Daoy (cell line): ENCODE data around the gene TTC9C. TPM values are rescaled to one million over a fixed set of nuclear protein-coding genes. Genes with fewer than 3 reads are reported as not detected.
"Not testable (repeated sequence)": the region's sequence is repeated elsewhere in the genome, so short reads cannot be mapped to it uniquely, and the experiment has no call there.

Experiments used
- DNase-seq: peaks from one replicate; pipeline ENCODE4 v3.0.0-alpha.2; 2015; ENCODE audit warnings: low read depth
- total RNA-seq: library from RNA; depleted of rRNA; stranded (reverse); fragments of >200 nt; shearing (Covaris generic); gene quantifications from 2 replicates; pipeline ENCODE4 v1.2.3, GENCODE V29; 2014

TTC9C gene
- total RNA-seq, 1 experiment from 2014 or later, result 51.0 TPM

- not testable (repeated sequence) for DNase-seq
These were observed 21.6 kb downstream of the TTC9C start for GRCh38 chr11:62749931-62750330.

DNA sequence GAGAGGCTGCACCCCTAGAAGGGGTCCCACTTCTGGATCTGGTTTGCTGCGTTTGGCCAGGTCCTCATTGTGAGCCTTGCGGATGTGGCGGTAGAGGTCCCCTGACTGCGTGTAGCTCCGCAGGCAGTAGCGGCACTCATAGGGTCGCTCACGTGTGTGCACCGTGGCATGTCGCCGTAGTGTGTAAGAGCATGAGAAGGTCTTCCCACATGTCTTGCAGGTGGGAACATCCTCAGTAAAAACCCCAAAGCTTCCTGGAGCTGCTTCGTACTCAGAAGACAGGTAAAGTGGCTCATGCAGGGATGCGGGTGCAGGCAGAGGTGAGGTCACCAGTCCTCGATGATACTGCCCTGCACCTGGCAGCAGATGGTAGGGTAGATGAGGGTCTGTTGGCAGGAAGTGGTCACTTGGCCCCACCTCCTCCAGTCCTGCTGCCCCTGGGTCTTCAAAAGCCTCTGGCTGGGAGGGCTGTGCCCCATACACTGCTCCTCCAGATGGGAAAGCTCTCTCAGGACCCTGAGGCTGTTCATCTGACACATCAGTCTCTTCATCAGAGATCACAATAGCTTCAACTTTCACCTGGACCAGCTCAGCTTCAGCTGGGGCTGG, 24.0 kb downstream of the TTC9C start:
- DNase-seq, result no peak

DNA sequence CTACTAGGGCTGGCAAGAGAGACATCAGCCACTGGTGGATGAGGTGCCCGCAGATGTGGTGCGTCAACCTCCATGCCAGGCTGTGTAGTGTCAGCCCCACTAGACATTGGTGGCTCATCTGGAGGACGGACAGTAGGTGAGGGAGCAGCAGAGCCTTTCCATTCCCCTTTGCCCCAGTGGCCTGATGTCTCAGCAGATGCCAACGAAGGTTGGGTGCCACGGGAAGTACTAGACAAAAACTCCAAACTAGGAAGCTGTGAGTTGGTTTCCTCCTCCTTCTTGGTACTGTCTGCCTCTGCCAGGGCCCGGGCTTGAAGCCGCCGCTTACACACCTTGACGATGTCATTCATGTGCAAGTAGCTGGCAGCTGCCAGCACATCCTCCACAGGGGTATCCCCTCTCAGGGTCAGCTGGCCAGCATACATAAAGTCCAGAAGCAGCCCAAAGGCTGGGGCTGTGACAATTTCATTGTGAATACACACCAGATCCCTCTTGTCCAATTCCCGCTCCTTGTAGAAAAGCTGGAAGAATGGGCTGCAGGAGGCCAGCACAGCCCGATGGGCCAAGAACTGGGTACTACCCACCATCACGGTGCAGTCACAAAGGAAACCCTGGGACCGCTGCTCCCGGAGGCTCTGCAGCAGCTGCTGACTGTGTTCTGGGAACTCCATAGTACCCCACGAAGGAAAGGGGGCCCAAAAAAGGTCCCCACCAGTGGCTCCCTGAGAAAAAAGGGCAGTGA, 24.9 kb downstream of the TTC9C start:
- DNase-seq, result no peak

- peak; percentile 99 for DNase-seq
These were observed 25.7 kb downstream of the TTC9C start, which contains the start of gene ZBTB3 for GRCh38 chr11:62753736-62754603. Gene ZBTB3, minus strand, starts transcription at chr11:62754160. Its CDS starts 496 bp downstream, at chr11:62753664.

- no peak for DNase-seq
These were observed 26.9 kb downstream of the TTC9C start for GRCh38 chr11:62755086-62755615.

DNA sequence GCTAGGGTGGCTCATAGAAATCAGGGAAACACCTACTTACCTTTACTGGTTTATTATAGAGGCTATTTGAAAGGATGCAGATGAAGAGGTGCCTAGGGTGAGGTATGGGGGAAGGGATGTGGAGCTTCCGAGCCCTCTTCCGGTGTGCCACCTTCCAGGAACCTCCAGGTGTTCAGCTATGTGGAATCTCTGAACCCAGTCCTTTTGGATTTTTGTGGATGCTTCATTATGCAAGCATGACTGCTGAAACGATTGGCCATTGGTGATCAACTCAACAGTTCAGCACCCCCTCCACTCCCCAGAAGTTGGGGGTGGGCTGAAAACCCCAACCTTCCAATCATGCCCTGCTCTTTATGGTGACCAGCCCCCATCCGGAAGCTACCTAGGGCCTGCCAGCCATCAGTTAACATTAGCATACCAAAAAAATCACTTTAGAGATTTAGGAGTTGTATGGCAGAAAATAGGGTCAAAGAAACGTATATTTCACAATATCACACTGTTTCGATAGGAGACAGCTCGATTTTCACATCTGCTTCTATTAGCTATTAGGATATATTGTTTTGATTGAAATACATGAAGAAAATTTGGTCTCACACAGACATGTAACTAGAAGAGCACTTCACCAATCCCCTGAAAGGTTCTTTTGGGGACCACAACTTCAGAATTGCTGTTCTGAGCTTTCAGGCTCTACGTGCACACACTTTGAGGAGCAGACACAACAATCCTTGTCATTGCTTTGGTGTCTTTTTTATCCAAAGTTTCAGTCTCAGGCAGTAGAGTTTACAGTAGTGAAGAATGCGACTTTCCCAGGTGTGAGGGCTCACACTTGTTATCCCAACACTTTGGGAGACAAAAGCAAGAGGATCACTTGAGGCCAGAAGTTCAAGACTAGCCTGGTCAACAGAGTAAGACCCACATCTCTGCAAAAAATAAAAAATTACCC, 29.8 kb downstream of the TTC9C start:
- no peak for DNase-seq

DNA sequence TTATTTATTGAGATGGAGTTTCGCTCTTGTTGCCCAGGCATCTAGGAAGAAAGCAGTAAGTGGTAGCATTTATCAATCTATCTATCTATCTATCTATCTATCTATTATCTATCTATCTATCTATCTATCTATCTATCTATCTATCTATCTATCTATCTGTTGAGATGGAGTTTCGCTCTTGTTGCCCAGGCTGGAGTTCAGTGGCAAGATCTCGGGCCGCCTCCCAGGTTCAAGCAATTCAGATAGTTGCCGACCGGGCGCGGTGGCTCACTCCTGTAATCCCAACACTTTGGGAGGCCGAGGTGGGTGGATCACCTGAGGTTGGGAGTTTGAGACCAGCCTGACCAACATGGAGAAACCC, 32.6 kb downstream of the TTC9C start:
- DNase-seq, result not testable (repeated sequence)

DNA sequence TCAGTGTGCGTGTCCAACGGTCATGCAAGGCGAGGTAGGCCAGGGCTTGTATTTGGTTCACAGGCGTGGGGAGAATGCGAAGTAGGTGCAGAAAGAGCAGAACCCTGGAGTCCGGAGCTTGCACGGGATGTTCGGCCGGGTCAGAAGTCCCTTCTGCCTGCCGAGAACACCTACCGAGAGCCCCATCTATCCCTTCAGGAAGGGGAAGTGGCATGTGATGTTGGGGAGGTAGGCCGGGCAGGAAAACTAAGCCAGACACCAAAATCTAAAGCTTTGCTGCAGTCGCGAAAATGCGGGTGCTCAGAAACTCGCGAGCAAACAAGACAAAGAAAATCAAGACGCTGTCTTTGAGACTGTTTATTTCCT, 42.5 kb downstream of the TTC9C start:
- DNase-seq, result no peak

DNA sequence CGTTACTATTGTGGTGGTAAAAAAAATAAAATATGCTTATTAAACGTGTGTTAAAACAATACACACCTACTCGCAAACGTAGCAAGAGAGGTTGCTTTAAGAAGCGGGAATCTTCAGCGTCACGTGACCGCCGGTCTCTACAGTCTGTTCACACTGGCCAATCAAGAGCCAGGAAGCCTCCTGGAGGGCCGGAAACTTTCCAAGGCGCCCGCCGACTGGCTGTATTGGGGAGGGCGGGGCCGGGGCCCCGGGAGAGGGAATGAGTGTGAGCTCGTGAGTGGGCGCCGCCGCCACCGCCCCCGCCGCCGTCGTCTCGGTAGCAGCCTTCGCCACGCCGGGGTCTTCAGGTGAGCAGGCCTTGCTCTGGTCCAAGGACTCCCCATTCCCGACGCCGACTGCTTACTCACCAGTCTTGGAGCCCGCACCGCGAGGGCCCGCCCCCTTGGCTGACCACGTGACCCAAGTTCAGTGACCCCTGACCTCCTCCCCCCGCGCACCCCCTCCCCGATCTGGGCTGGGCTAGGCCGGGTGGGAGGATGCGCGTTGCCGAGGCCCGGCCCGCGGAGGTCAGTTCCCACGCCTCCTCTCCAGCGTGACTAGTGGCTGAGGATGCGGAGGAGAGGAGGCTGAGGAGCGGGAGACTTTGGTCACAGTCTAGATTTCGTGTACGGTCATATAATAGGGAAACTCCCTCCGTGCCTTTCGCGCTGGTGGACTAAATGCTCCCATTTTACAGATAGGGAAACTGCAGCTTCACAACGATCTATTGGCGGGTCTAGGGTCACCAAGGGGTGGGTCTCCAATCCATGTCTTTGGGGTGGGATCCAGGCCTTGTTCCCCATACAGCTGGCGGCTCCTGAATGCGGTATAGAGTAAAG, 43.1 kb downstream of the TTC9C start, which contains the start of gene TAF6L:
Gene TAF6L (plus strand): TSS at position 253 of the 878 bp plus-strand sequence. CDS start 4,388 bp downstream, outside the sequence.
- DNase-seq, result peak; percentile 97

DNA sequence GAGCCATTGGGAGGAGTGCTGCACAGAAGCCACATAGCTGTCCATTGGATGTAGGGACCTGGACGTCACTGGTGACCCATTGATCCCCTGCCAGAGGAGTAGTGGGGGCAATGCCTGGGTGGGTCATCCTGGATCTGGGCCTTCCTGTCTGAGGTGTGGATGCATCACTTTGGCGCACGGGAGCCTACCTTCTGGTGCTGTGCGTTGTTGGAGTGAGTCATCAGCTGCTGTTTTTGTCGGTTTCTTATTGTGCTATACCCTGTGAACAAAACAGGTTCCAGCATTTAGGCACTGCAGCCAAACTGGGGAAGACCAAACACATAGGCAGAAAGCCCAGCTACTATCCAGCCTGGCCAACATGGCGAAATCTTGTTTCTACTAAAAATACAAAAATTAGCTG, 46.1 kb downstream of the TTC9C start:
- no peak for DNase-seq

GRCh38 chr11:62775646-62776045, 47.4 kb downstream of the TTC9C start:
- no peak for DNase-seq

- DNase-seq, result no peak
These were observed 49.1 kb downstream of the TTC9C start for GRCh38 chr11:62777389-62777788.

GRCh38 chr11:62778441-62778840, 50.2 kb downstream of the TTC9C start:
- DNase-seq, result no peak

DNA sequence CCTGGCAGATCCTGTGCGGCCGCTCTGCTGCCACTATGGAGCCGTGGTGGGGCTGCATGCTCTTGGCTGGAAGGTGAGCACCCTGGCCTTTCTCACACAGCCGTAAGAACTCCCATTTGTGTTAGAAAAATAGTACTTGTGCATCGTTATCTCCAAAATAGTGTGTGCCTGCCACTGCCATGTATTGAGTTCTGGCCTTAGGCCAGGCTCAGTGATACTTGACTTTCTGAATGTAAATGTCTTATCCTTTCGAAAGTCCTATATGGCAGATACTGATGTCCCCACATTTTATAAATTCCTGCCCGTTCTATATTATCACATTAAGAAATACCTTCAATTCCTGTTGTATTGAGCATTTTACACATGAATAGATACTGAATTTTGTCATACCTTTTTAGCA, 54.5 kb downstream of the TTC9C start:
- no peak for DNase-seq

GRCh38 chr11:62786318-62787004, 58.2 kb downstream of the TTC9C start:
- peak; percentile 86 for DNase-seq

DNA sequence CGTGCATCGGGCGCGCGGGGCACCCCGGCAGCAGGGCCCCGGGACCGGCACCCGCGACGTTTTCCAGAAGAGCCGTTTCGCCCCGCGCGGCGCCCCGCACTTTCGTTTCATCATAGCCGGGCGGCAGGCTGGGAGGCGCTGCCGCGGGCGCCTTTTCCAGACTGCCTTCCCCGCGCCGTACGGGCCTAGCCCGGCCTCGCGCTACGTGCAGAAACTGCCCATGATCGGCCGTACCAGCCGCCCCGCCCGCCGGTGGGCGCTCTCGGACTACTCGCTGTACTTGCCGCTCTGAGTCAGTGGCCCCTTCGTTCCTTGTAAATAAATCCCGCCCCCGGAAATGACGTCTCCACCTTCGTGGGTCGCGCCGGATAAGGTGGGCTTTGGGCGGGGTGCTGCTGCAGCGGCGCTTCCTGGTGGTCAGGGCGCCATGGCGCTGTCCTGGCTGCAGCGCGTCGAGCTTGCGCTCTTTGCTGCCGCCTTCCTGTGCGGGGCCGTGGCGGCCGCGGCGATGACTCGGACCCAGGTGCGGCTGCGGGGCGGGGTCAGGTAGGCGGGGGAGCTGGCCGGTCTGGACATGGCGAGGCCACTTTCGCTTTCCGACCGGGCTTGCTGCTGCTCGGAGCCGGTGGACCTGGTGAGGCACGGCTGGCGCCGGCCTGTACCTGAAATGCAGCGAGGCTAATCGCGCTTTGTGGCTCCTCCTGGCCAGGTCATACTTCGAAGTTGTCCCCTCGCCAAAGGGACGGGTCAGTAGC, 58.9 kb downstream of the TTC9C start, which contains the start of gene TMEM179B:
Gene TMEM179B (plus strand): TSS at position 398 of the 755 bp plus-strand sequence. CDS start 30 bp downstream, at position 428.
- DNase-seq, result peak; percentile 98
